Right renal cortex interstitium (tissue), 3 donors: ENCODE data around the gene BTBD16. TPM values are rescaled to one million over a fixed set of nuclear protein-coding genes. Genes with fewer than 3 reads are reported as not detected.

Experiments
- DNase-seq, 3 donors: peaks; one replicate each; pipeline ENCODE4 v3.0.0-alpha.2; 2013; ENCODE audit warnings: low read depth in 3 of 3, low spot score in 2 of 3
- polyA plus RNA-seq, 3 donors: library from polyadenylated mRNA; unstranded; fragments of 120-200 nt; gene quantifications; one replicate each; pipeline ENCODE4 v1.2.1, GENCODE V29; 2013; ENCODE audit not compliant: insufficient read length in 3 of 3

Gene BTBD16
- polyA plus RNA-seq, 3 donors = 0.36 to 1.6 (median 0.60) TPM

DNA sequence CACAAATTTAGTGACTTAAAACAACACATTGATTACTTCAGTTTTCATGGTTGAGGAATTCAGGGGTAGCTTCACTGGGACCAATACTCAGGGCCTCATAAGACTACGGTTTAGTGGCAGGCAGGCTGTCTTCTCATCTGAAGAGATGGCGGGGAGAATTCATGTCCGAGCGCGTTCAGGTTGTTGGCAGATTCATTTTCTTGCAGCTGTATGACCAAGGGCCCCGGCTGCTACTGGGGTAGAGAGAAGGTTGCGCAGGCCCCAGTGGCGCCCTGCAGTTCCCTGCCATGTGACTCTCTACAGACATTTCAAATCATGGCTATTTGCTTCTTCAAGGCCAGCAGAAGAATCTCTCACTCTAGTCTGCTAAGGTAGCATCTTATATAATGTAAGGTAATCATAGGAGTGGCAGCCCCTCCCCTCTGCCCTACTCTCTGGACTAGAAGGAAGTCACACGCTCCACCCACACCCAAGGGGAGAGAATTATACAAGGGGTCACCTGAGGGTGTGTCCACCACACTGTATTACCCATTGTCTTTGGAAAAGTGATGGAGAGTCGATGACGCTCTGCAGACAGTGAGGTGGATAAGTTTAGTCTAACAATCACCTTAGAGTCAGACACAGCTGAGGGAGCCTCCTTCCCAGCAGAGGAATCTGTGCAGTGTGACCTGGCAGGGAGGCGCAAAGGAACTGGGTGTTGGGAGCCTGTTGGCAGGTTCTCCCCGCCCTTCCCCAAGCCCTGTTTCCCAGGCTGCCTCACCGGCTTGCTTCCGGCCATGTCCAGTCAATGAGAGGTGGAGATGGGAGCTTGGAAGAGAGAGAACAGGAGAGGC, 67.7 kb downstream of the BTBD16 start:
- DNase-seq = no peak

DNA sequence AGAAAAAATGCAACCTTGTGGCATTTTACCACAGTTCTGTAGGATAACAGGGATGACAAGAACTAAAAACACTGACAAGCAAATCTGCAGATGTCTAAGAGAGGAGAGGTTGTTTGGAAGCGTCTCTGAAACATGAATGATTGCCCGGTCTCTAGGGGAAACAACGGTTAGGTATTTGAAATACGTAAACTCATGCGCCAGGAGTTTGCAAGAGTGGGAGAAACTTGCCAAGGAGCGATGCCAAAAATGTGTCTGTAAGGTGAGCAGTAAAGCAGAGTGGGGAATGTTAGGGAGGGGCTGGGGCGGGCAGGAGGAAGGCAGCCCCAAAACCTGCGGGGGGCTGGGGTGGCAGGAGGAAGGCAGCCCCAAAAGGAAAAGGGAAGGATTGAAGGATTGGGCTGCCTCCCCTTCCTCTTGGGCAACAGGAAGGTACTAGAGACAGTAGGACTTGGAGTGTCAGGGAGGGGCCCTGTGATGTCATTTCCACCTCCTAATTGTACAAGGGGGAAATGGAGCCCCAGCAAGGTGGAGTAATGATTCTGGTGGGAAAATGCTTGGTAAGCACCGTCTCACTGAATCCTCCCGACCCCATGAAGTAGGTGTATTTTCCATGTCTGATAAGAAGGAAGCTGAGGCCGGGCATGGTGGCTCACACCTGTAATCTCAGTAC, 70.2 kb downstream of the BTBD16 start:
- DNase-seq = no peak

DNA sequence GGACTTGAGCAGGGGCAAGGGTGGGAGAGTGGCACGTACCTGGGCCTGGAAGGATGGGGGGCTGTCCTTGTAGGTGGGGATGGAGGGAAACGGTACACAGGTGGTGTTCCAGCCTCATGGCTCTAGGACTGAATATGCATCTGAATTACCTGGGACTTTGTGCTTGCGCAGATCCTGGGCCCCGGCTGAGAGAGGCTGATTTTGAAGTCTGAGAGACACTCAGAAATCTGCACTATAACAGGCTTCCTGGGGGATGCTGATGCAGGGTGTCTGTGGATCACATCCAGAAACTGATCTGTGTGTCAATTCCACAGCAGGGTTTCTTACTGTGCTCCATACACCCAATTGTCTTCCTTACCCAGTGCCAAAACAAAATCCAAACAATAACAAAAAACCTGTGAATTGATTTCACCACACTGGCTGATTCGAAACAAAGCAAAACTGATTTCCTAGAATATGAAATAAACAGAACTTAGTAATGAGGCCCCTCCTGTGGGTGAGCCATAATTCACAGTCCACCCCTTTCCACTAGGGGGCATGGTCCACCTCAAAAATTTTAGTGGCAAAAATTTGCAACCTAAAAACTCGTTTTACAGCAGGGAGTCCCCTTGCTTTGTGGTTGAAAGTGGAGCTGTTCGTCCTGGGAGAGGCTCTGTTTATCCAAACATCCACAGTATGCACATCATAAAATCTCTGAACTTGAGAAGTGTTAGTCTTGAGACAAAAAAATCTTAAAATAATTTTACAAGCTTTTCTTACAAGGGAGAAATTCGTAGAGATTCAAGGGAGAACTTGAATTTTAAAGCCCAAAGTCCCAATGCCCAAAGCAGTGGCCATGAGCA, 71.4 kb downstream of the BTBD16 start:
- DNase-seq = no peak

DNA sequence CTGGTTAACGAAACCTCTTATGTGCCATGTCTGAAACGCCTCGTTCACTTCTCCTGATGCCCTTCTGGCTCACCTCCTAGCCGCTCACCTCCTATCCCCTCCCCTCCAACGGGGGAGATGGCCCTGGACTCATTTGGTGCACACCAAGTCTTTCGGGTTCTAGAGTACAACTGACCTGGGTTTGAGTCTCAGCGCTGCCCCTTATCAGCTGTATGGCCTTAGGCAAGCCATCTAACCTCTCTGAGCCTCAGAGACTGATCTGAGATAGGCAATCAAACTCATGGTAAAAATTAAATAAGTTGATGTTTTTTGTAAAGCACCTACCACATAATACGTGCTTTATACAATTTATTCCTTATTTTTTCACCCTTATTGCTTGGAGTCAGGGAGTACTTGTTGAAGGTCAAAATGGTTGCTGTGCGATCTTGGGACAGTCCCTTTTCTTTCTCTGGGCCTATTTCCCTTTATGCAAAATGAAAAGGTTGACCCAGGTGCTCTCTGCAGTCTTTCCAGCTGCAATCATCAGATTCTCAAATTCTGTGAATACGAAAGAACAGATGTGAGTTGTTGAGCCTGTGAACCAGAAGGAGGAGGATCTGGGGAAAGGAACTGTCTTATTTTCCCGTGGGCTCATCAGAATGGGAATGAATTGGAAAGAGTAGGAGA, 72.2 kb downstream of the BTBD16 start:
- no peak for DNase-seq

DNA sequence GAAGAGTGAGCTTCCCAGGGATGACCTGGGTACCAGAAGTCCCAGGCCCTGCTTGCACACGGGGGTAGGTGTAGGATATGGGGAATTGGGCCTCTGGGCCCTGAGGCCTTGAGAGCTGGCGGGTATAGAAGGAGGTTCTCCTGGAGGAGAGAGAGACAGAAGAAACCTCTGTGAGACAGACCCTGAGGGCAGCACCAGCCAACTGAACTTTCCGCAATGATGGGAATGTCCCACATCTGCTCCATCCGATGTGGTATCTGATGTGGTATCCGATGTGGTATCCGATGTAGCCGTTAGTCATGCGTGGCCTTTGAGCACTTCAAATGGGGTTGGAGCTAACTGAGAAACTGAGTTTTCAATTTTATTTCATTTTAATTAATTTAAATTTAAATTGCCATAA, 72.8 kb downstream of the BTBD16 start:
- no peak for DNase-seq

DNA sequence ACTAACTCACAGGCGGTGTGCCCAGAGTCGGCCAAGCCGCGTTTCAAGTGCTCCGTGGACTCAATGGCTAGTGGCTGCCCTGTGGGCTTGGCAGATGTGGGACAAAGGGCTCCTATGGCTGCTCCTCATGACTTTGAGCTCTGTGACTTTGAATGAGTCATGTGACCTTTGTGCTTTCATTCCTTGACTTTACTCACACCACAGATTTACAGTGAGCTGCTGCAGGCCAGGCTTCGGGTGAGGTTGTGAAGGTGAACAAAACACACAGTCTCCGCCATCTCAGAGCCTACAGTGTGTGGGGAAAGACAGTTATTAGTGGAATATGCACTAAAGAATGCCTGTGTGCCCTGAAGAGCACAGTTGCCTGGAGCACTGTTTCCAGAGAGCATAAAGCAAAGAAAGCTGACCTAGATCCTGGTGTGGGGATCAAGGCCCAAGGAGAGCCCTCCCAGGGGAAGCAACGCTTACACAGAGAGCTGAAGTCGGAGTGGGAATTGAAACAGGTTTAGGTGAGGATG, 73.7 kb downstream of the BTBD16 start:
- no peak for DNase-seq

DNA sequence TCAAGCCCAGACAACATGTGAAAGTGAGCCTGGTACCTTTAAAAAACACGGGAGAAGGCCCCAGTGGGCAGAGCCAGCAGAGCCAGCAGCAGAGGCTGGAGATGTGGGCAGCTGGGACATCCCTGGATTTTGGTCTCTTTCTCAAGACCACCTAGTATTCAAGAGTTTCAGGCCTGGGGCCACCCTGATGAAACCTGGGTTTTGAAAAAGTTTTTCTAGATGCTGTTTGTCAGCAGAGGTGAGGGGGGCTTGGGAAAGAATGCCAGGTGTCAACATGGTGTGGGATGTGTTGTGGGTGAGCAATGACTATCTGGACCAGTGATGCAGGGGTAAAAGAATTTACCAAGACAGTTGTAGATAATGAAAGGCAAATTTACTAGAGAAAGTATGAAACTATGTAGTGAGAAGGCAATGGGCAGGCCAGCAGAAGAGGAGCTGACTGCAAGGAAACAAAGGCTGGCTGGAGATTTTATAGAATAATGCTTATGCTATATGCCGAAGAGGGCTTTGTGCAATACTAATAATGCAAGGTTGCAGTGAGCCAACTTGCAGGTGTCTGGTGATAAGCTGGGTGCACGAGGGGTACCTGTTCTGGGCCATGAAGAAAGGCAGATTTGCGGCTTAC, 75.3 kb downstream of the BTBD16 start:
- no peak for DNase-seq

DNA sequence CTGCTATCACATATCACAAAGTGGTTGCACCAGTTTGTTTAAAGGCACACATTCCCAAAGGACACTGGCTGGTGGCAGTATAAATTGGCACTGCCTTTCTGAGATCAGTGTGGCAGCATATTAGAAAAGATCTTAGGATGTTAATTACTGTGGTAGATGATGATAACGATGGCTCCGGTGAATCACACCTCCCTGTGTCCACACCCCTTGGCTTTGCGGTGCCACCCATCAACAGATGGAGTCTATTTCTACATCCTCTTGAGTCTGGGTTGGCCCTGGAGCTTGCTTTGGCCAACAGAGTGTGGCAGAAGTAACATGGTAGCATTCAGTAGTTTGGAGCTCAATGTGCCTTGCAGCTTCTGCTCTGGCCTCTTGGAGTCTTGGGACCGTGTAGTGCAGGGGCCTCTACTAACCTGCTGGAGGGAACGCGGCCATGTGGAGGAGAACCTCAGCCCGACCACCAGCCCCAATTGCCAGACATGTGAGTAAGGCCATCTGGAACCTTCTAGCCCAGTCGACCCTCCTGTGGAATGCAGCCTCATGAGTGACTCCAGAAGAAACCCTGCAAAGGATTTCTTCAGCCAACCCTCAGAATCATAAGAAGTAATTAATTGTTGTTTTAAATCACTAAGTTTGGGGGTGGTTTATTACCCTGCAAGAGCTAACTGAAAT, 76.2 kb downstream of the BTBD16 start:
- no peak for DNase-seq

DNA sequence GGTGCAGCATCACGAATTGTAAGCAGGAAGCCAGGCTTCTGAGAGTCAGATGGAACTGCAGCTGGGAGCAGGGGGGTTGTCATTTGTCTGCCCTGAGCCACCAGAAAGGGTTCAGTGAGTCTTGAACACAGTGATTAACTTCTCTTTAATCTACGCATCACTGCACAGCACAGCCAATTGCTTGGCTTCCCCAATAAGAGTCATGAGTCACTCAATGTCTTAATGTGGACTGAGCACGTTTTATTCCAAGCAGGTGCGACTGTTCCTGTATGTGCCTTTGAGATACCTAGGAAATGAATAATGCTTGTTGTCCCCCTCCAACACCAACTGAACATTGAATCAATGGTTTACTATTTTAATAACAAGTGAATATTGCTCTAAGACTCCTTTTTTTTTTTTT, 77.4 kb downstream of the BTBD16 start:
- DNase-seq = peak; percentile 41 to 56 (median 47)

DNA sequence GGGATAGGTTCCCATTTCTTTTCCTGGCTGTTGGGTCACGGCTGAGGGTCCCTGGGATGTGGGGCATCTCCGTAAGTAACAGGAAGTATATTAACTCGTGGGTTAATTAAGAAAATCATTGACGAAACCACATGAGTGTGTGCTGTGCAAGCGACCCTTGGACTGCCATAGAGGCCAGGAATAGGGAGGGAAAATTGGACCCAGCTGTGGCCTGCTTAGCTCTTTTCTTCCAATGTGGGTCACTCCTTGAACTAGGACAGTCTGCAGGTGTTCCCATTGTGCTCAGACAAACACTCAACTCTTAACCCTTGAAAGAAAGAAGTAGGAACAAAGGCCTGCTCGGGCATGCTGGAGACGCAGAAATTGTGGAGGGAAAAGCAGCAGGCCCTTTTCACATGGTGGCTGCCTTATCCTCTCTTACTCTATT, 77.9 kb downstream of the BTBD16 start:
- DNase-seq = peak in 2 of 3 donors; percentile 39 to 68

DNA sequence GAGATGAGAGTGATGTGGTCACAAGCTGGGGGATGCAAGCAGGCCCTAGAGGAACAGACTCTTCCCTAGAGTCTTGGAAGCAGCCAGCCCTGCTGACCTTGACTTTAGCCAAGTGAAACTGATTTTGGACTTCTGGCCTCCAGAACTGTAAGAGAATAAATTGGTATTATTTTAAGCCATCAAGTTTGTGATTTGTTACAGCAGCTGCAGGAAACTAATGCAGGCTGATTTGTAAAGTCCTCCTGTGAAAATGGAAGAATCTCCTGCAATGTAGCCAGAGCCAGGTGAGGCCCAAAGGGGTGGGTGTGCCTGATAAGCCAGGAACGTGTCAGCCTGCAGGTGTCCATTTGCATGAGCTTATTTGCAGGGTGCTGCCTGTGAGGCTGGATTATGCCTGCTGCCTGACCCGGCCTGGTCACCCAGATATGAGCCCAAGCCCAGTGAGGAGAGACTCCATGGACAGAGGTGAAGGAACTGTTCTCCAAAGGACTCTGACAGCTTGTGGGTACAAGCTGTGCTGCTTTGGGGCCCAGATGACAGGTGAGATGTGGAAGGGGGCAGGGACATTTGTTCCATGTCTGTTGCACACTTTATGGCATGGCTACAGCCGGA, 78.8 kb downstream of the BTBD16 start:
- DNase-seq = no peak

DNA sequence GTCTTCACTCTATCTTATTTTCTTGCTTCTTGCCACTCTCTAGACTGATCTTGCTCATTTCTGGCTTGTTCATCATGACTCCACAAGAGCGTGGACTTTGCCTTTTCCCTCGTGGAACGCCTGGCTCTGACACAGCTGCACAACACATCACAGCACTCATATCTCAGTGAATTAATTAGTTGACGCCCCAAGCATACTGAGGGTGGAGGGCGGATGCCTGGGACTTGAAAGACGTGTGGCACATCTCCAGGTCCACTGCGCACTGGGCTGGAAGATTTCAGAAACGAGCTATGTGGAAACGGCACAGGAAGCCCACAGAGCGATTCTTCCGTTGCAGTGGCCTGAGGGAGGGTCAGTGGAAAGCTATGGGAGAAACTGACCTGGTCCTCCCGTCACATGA, 79.8 kb downstream of the BTBD16 start:
- no peak for DNase-seq

DNA sequence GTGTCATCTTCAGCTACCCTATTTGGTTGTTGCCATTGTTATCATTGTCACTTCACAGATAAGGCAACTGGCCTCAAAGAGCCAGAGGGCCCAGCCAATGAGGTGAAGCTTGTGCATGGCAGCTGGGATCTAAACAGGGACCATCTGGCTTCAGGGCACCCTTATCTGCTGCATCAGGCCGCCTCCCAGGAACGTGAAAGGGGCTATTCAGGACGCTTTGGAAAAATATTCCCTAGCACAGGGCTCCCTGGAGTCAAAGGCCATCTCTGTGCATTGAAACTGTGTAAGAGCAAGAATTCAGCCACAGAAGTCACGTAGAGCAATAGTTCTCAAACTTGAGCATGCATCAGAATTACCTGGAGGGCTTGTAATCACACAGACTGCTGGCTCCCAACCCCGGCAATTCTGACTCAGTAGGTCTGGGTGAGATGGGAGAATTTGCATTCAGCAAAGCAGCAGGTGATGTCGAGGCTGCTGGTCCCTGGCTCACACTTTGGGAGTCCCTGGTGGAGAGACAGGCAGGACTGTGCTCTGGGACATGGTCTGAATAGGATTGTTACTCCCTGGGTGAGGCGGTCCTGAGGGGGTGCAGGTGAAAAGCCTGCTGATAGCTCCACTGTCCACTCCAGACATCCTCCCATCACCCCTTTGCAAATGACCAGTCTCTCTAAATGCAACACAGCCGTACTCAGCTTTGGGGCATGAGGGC, 81.9 kb downstream of the BTBD16 start:
- DNase-seq = no peak

DNA sequence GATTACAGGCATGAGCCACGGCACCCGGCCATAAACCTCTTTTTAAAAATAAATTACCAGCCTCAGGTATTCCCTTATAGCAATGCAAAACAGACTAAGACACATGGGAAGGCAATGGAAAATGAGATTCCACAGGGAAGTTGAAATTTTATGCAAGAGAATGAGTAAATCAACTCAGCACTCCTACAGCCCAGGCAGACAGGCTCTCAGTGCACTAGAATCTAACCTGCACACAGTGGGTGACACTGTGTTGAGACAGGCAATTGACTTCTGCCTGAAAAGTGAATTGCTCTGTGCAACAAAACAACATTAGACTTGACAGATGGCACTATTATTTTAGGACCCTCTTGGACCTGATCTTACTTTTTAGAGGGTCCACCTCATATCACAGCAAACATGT, 83.3 kb downstream of the BTBD16 start:
- no peak for DNase-seq

DNA sequence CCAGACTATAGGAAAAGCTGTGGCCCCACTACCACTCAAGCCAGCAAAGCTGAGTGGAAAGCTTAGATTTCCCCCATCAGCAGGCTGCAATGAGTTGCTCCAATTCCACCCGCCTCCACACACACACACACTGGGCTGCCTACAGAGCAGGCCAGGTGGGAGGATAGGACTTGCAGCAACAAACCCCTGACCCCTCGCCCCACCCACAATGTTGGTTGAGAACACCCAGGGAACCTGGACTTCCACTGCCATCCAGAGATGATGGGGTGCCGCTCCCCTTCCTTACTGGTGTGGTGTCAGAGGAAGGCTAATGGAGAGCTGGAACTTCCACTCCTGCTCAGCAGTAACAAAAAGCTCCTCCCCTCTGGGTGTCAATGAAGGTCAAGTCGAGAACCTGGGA, 86.6 kb downstream of the BTBD16 start:
- DNase-seq = no peak

DNA sequence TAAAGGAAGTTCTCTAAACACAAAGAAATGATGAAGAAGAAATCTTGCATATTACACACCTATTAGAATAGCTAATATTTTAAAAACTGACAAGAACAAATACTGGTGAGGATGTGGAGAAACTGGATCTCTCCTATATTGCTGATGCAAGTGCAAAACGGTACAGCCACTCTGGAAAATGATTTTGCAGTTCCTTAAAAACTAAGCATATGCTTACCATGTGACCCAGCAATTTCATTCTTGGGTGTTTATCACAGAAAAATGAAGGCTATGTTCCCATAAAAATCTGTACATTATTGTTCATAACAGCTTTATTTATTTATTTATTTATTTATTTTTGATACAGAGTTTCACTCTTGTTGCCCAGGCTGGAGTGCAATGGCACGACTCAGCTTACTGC, 88.5 kb downstream of the BTBD16 start:
- no peak for DNase-seq

DNA sequence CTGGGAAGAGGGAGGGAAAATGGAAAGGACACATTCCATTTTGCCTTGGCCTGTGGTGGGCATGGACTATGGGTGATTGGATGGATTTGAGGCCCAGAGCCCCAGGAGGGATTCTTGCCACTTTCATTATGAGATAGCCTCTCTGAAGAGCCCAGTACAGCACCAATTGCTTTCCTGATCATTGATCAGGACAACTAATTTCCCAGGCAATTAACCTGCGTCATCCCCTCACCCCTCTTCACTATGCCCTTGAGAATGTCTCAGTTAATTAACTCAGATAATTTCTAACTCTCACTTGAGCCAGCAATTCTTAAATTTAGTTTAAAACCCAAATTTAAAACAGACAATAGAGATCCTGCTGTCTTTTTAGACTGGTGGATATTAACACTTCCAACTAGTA, 90.0 kb downstream of the BTBD16 start:
- no peak for DNase-seq

DNA sequence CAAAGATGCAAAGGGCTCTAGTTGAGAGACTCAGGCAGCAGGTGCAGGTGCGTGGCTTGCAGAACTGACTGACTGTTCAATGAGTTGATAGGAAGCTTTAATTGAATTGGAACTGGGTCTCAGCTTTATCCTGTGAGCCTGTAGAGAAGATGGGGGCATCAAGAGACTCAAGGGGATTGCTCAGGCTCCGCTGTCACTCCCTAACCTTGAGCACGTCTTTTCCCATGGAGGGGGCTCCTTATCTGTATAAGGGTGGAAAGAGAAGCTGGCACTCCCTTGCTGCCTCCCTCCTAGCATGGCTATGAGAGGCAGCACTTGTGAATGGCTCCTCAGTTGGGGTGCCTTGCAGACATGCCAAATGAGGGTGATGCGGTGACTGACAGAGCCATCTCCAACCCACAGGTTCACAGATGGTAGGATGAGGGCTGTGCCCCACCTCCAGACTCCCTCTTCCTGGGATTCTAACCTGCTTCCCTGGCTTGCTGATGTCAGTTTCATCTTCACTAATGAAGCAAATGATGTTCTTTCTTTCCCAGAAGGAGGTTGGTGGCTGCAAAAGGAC, 91.0 kb downstream of the BTBD16 start:
- no peak for DNase-seq
